ENCODE results near the gene LGALS9.
"Not testable (repeated sequence)": the region's sequence is repeated elsewhere in the genome, so short reads cannot be mapped to it uniquely, and the experiment has no call there.

The LGALS9 gene

DNA sequence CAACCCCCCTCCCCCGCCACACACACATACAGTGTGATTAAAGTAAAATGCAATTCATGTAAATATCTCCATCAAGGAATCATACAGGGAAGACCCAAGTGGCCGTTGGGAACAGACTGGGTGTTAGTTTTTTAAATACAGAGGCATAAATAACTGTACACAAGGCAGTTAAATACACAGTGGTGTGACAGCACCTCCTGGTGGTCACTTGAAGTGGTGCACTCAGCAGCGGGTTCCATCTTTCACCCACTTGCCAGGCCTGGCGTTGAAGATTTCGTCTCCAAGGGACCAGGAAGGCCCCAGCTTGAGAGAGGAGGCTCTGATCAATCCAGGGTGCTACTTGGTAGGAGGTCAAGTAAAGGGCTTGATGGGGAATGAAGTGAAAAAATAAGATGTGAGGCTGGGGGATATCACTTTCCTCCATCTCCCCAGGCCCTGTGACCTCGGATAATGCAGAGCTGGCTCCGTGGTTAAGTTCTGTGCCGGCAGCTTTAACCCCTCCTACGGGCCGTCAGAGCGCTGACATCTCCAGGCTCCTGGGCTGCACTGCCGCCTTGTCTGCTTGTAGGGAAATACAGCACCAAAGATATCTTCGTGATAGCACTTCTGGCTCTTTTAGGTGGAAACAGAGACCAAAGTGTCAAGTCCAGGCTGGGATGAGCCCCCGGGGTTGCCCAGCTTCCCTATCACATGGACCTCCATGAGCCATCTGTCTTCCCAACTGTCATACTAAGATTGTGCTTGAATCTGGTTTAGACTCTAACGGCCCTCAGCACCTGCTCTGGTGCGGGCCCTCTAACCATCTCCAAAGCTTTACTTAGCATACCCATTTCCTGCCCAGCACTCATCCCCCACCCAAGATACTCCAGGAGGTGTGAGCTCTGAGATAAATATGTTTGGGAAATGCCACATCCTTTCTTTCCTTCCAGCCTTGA is 20.7 kb downstream of the LGALS9 start:
- peak; percentile 9 to 50 for DNase-seq (ENCODE audit: extremely low read depth in 1 of 2, low read depth in 1 of 2)

DNA sequence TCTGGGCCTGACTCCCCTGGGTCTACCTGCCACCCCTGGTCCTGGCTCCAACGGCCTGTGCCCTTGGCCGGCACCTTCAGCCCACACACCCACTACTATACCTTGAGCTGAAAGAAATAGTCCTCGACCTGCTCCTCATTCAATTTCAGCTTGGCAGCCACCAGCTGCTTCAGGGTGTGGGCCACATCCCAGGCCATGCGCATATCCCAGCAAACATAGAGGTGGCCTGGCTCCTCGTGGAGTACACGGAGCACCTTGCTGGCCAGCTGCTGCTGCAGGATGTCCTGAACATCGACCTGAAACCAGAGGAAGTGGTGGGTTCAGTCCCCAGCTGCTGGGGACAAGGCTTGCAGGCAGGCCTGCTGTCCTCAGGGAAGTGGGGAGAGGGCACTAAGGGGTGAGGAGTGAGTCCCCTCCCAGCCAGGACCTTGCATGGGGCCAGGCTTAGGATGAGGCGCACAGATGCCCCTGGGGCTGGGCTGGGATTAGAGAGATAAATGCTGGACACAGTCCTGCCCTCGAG is 22.5 kb downstream of the LGALS9 start:
- DNase-seq (ENCODE audit: extremely low read depth in 1 of 2, low read depth in 1 of 2) = not testable (repeated sequence)

- no peak for DNase-seq (ENCODE audit: extremely low read depth in 1 of 2, low read depth in 1 of 2)
Measured at GRCh38 chr17:27654136-27654535, 23.1 kb downstream of the LGALS9 start.

DNA sequence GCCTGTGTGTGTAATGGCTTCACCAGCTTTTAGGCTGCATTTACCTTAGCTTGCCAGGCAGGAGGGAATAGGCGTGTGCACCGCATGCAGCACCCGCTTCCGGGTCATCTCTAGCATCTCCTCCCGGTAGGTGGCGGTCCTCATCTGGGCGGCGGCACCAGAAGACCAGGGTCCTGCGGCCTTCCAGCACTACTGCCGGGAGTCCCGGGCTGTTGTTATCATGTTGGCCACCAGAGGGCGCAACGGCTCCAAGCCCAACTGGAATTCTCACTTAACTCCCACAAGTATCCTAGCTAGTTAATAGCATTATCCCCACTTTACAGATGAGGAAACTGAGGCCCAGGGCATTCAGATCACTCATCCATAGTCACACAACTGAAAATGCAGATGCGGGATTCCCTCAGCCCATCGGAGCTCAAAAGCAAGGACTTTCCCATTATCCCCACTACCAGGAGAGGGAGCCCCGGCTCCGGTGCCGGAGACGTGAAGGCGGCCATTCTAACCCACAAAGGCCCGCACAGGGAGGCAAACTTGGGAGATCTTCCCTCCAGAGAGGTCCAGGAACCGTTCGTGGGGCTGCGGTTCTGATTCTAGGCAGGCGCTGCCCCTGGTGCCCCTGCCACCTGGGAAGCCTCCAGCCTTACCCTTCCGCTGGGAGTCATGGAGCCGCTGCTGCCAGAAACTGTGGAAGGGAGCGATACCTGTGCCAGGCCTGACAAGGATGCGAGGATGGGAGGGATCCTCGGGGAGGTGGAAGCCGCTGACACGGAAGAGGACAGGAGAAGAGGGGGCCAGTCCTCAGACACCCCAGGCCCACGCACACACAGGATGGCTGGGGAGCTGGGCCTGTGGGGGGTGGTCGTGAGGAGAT is 23.9 kb downstream of the LGALS9 start:
- DNase-seq (ENCODE audit: extremely low read depth in 1 of 2, low read depth in 1 of 2) = peak; percentile 10 to 42

- not testable (repeated sequence) for DNase-seq (ENCODE audit: extremely low read depth in 1 of 2, low read depth in 1 of 2)
Measured at GRCh38 chr17:27655525-27656111, 24.6 kb downstream of the LGALS9 start.

DNA sequence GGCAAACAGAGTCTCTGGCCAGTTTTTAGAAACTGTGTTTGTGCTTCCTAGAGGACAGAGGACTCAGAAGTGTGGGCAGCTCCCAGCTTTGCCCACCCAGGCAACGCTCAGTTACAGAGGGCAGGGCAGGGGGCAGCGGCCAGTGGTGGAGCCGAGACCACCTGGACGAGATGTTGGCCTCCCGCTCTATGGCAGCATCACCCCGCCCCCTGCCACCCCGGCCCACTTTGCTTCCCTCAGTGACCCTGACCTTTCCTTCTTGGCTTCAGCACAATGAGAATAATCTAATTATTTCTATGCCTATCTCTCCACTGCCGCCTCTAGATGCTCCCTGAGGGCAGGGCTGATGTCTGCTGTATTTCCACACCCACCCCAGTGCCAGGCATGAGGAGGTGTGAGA is 25.6 kb downstream of the LGALS9 start:
- not testable (repeated sequence) for DNase-seq (ENCODE audit: extremely low read depth in 1 of 2, low read depth in 1 of 2)

- no peak for DNase-seq (ENCODE audit: extremely low read depth in 1 of 2, low read depth in 1 of 2)
Measured at GRCh38 chr17:27657620-27658019, 26.6 kb downstream of the LGALS9 start.

DNA sequence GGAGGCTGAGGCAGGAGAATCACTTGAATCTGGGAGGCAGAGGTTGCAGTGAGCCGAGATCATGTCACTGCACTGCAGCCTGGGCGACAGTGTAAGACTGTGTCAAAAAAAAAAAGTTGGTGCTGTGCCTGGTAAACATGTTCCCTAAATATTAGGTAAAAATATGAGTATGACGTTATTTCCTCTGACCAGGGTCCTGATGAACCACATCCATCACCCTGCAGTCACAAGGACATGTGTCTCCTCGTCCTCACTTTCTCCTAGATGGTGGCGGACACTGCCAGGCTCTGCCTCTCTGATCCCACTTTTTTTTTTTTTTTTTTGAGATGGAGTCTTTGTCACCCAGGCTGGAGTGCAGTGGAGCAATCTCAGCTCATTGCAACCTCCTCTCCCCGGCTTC is 28.7 kb downstream of the LGALS9 start:
- no peak for DNase-seq (ENCODE audit: extremely low read depth in 1 of 2, low read depth in 1 of 2)

GRCh38 chr17:27660436-27660835 is 29.4 kb downstream of the LGALS9 start:
- DNase-seq (ENCODE audit: extremely low read depth in 1 of 2, low read depth in 1 of 2) = no peak

GRCh38 chr17:27663936-27664605 is 33.1 kb downstream of the LGALS9 start:
- DNase-seq (ENCODE audit: extremely low read depth in 1 of 2, low read depth in 1 of 2) = no peak

- DNase-seq (ENCODE audit: extremely low read depth in 1 of 2, low read depth in 1 of 2) = no peak
Measured at GRCh38 chr17:27664606-27664965, 33.6 kb downstream of the LGALS9 start.

- DNase-seq (ENCODE audit: extremely low read depth in 1 of 2, low read depth in 1 of 2) = no peak
Measured at GRCh38 chr17:27665549-27665948, 34.6 kb downstream of the LGALS9 start.

DNA sequence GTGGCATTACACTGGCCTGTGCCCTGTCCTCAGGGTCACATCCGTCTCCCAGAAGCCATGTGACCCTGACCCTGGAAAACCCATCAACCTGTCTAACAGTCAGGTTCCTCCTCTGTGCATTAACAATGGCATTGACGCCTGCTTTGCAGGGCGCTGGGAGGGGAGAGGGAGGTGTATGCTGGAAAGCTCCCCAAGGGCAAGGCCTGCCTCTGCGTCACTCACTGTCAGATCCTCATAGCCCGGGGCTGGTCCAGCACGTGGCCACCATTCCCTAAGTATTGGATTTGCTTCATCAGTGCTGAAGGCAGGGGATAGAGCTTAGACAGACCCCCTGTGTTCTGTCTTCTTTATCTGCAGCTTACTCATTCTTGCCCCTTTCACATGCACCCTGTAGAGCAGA is 35.3 kb downstream of the LGALS9 start:
- not testable (repeated sequence) for DNase-seq (ENCODE audit: extremely low read depth in 1 of 2, low read depth in 1 of 2)

GRCh38 chr17:27666831-27667560 is 36.0 kb downstream of the LGALS9 start:
- no peak for DNase-seq (ENCODE audit: extremely low read depth in 1 of 2, low read depth in 1 of 2)

- no peak for DNase-seq (ENCODE audit: extremely low read depth in 1 of 2, low read depth in 1 of 2)
Measured at GRCh38 chr17:27667656-27668487, 36.9 kb downstream of the LGALS9 start.

- no peak for DNase-seq (ENCODE audit: extremely low read depth in 1 of 2, low read depth in 1 of 2)
Measured at GRCh38 chr17:27668488-27668823, 37.5 kb downstream of the LGALS9 start.

DNA sequence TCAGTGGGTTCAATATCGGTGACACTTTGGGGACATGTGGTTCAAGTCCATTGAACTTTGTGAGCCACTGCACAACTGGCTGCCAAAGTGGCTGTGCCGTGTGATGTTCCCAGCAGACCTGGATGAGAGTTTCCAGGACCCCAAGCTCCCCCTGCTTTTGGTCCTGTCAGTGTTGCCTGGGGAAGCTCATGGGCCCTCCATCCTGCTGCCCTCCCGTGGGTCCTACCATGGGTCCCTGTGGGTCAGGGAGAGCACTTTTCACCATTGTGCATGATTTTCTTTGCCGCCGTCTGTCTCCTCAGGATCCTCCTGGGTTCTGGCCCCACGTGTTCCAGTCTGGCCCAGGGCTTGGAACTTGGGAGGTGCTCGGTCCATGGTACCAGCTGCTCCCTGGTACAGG is 38.1 kb downstream of the LGALS9 start:
- DNase-seq (ENCODE audit: extremely low read depth in 1 of 2, low read depth in 1 of 2) = no peak

DNA sequence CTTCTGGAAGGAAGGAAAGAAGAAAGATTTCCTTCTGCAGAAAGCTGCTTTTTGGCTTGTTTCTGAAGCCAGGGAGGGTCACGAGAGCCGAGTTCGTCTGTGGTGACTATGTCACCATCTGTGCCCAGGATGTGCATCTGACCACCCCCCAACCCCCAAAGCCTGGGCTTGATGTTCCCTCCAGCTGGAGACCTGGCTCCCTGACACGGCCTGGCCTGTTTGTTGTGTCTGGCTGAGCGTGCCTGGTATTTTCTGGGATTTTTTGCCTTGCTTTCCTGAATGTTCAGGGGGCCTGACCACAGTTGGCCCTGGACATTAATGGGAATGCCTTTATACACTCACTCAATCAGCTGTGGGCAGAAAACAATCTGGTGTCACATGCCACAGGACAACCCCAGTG is 38.9 kb downstream of the LGALS9 start:
- DNase-seq (ENCODE audit: extremely low read depth in 1 of 2, low read depth in 1 of 2) = no peak

Data from activated CD8-positive, alpha-beta memory T cell treated with anti-CD3 and anti-CD28 coated beads for 1 hour (primary cell).